HTR-8/SVneo (cell line): ENCODE measurements around the gene LRG1.
A peak's percentile ranks its signal among the peaks of the same experiment; 100 is the strongest.

ENCODE experiments used
- DNase-seq: peaks from one replicate; pipeline ENCODE4 v3.0.0; 2011; ENCODE audit warnings: low spot score, mixed read lengths; ENCODE audit not compliant: insufficient read length
- FAIRE-seq: peaks from 2 replicates; lab custom pipeline; 2011; peaks lifted over from hg19 to GRCh38; lab: Jason Lieb, UNC

The LRG1 gene

GRCh38 chr19:4515732-4516131, 24.1 kb downstream of the LRG1 start:
- no peak for DNase-seq
- no peak for FAIRE-seq

DNA sequence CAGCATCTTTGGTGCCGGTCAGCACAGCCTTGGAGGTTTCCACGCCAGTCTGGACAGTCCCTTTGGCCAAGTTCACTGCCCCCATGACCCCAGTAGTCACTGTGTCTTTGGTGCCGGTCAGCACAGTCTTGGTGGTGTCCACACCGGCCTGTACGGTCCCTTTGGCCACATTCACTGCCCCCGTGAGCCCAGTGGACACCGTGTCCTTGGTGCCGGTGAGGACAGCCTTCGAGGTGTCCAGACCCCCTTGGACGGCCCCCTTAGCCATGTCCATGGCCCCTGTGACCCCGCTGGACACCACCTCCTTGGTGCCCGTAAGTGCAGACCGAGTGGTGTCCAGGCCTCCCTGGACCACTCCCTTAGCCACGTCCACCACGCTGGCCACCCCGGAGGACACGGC, 26.6 kb downstream of the LRG1 start:
- no peak for FAIRE-seq
- DNase-seq: no peak

DNA sequence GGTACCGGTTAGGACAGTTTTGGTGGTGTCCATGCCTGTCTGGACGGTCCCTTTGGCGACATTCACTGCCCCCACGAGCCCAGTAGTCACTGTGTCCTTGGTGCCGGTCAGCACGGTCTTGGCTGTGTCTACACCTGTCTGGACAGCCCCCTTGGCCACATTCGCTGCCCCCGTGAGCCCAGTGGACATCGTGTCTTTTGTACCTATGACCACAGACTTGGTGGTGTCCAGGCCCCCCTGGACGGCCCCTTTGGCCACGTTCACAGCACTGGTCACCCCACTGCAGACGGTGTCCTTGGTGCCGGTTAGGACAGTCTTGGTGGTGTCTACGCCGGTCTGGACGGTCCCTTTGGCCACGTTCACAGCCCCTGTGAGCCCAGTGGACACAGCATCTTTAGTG, 27.8 kb downstream of the LRG1 start:
- DNase-seq (no peak), FAIRE-seq (no peak)

DNA sequence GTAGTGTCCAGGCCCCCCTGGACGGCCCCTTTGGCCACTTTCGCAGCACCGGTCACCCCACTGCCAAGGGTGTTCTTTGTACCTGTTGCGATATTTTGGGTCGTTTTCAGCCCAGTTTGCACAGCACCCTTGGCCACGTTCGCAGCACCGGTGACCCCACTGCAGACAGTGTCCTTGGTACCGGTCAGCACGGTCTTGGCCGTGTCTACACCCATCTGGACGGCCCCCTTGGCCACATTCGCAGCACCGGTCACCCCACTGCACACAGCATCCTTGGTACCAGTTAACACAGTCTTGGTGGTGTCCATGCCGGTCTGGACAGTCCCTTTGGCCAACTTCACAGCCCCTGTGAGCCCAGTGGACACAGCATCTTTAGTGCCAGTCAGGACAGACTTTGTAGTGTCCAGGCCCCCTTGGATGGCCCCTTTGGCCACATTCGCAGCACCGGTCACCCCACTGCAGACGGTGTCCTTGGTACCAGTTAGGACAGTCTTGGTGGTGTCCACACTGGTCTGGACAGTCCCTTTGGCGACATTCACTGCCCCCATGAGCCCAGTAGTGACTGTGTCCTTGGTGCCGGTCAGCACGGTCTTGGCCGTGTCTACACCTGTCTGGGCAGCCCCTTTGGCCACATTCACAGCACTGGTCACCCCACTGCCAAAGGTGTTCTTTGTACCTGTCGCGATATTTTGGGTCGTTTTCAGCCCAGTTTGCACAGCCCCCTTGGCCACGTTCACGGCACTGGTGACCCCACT, 28.4 kb downstream of the LRG1 start:
- DNase-seq (no peak), FAIRE-seq (peak; percentile 16)

GRCh38 chr19:4510435-4511255, 29.2 kb downstream of the LRG1 start:
- FAIRE-seq (no peak), DNase-seq (no peak)

- DNase-seq (no peak), FAIRE-seq (no peak)
Measured at GRCh38 chr19:4508698-4509097, 31.1 kb downstream of the LRG1 start.

- FAIRE-seq (no peak), DNase-seq (no peak)
Measured at GRCh38 chr19:4507804-4508203, 32.0 kb downstream of the LRG1 start.

GRCh38 chr19:4507150-4507452, 32.7 kb downstream of the LRG1 start:
- DNase-seq (no peak), FAIRE-seq (no peak)

- DNase-seq: peak; percentile 41
- no peak for FAIRE-seq
Measured at GRCh38 chr19:4506449-4507149, 33.2 kb downstream of the LRG1 start.

DNA sequence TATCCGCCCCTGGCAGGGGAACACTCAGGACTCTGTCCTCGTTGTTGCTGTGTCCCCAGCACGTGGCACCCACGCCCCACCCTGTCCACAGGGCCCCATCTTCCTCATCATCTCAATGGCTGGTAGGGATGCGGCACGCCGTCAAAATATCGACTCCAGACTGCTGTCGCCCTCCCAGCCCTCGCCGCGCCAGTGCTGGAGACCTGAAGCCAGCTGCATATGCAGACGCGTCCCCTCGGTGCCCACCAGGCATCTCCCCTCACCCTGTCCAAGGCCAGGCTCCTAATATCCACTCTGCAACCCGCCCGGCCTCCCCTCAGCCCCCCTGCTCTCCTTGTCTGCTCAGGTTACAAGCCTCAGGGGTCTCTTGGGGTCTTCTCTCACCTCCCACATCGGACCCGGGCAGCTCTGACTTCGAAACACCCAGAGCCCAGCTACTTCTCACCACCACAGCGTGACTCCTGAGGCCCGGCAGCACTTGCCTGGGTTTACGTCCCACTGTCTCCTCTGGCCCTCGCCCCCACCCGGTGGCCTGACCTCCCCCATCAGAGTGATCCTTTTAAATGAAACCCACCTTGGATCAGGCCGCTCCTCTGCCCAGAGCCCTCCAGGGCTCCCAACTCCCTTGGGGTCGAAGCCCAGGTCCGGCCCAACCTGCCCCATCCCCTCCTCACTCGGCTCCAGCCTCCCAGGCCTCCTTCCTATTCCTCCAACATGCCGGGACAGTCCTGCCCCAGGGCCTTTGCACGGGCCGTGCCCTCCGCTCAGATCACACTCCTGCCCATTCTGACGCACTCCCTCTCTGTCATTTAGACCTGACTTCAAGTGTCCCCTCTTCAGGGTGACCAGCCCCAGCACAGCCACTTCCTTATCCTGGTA, 34.0 kb downstream of the LRG1 start:
- DNase-seq (no peak), FAIRE-seq (no peak)

DNA sequence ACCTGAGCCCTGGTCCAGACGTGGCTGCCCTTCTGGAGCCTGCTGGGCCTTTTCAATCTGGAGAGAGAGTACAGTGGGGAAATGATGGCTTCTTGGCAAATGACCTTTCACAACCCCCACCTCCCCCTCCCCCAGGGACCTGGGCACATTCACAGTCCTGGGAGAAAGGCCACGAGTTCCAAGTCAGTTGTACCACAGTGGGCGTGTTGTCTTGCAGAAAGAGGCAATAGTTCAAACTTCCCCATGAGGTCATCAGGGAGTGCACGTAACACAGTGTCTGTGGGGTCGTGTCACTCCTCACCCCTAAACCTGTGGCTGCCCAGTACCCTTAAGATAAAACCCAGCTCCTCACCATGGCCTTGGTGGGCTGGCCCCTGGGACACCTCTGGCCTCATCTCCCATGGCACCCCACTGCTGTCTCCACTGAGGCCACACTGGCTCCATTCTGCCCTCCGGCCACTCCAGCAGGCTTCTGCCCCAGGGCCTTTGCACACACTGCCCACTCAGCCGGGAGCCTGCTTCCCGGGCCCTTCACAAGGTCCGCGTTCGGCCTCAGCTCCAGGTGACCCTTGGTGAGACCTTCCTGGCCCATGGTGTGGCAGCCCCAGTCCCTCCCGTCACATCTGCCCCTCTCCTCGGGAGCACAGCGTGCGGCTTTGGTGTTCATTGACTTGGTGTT, 34.8 kb downstream of the LRG1 start:
- FAIRE-seq (no peak), DNase-seq (no peak)

- no peak for FAIRE-seq
Measured at GRCh38 chr19:4504297-4504701, 35.5 kb downstream of the LRG1 start.

GRCh38 chr19:4503825-4504170, 36.0 kb downstream of the LRG1 start:
- no peak for DNase-seq
- FAIRE-seq: no peak

More at GRCh38 chr19:4504297-4504701, 35.5 kb downstream of the LRG1 start:
- DNase-seq: no peak

DNA sequence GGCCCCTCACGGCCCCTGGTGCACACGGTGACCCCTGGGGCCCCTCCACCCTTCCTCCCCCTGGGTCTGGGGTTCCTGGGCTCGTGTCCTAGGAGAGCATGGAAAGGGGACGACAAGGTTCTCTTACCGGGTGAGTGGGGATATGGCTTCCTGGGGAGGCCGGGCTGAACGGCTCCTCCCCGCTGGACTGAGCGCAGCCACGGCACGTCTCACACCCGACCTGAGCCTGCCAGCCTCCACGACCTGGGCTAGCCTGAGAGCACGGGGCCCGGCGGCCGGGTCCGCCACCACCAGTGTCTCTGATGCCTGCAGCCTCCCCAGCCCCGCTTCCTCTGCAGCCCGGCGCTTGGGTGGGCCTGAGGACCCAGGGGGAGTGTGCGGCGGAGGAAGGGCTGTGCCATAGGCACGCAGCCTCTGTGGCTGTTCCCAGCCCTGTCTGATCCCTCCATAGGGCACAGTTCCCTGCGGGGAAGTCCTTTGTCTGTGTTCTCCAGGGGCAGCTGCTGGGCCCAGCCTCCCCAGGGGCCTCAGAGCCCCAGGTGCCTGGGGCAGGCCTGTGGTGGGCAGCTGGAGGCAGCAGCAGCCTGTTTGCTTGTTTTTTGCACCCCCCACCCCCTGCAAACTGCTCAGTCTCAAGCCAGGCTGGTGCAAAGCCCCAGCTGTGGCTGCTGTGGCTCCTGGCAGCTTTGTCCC, 36.6 kb downstream of the LRG1 start:
- DNase-seq (no peak), FAIRE-seq (no peak)

DNA sequence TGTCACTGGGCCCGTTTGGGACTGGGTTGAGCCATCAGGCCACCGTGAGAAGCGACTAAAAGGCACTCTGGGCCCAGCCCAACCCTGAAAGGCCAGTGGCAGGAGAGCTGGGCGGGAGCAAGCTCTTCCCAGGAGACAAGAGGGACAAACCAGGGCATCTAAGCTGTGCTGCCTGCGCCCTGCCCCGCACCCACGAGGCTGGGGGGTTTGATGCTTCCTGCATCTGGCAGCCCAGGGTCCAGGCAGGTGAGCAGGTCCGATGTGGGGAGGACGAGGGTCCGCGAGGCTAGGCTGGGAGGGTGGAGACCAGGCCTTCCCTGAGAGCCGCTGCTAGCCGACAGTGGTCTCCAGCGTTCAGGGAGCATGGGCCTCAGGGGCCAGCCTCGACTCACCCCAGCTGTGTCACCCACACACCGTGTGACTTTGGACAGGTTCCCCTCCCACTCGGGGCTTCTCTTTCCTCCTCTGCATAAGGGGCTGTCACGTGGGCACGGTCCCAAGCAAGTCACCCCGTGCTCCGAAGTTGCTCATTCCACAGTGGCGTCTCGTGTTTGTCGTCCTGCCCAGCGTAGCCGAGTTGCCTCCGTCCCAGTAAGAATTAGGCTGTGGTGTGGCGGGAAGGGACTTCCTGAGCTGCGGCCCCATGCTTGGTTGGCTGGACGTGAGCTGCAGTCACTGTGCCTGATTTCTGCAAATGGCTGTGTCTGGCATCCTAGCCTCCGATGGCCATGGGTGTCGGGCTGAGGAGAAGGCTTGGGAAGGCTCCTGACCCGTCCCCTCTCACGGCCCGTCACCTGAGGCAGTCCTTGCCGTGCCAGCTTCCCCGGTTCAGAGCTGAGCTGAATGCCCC, 37.3 kb downstream of the LRG1 start:
- no peak for FAIRE-seq
- DNase-seq: no peak

- FAIRE-seq (no peak), DNase-seq (no peak)
Measured at GRCh38 chr19:4501691-4502090, 38.1 kb downstream of the LRG1 start.

- no peak for DNase-seq
- no peak for FAIRE-seq
Measured at GRCh38 chr19:4500841-4501591, 38.8 kb downstream of the LRG1 start.

GRCh38 chr19:4499855-4500254, 40.0 kb downstream of the LRG1 start:
- DNase-seq (no peak), FAIRE-seq (no peak)
